Right lobe of liver (tissue), 6 donors: ENCODE measurements around the gene TRIM56. TPM values are rescaled to one million over a fixed set of nuclear protein-coding genes. Genes with fewer than 3 reads are reported as not detected.
"Not testable (repeated sequence)": the region's sequence is repeated elsewhere in the genome, so short reads cannot be mapped to it uniquely, and the experiment has no call there.

ENCODE experiments used
- ATAC-seq, 4 donors: fragments of 200-7000 bp; cut with Tn5 transposase; one replicate each; pipeline ENCODE4 v1.9.1; 2020; ENCODE audit warnings: mild to moderate bottlenecking in 4 of 4, moderate library complexity in 4 of 4
- DNase-seq, 3 donors: peaks; one replicate each; pipeline ENCODE4 v3.0.0-alpha.2; 2020
- H3K27ac ChIP-seq, 3 donors: fragments of 200-600 bp; one replicate each; pipeline ENCODE4 v1.8.0; 2022
- H3K27me3 ChIP-seq, 2 donors: fragments of 200-600 bp; one replicate each; pipeline ENCODE4 v1.8.0; 2022
- H3K36me3 ChIP-seq, 4 donors: fragments of 200-600 bp; sonication (generic) in 1 of 4; one replicate each; pipeline versions ENCODE4 v1.5.1 to v1.8.0; 2017 to 2022; ENCODE audit warnings: control low read depth in 1 of 4
- H3K4me1 ChIP-seq, 4 donors: fragments of 200-600 bp; sonication (generic) in 1 of 4; one replicate each; pipeline versions ENCODE4 v1.5.1 to v1.8.0; 2017 to 2022; ENCODE audit warnings: control low read depth in 1 of 4
- H3K4me3 ChIP-seq, 3 donors: fragments of 200-600 bp; one replicate each; pipeline ENCODE4 v1.8.0; 2022
- H3K9me3 ChIP-seq, 4 donors: fragments of 200-600 bp; sonication (generic) in 1 of 4; one replicate each; pipeline versions ENCODE4 v1.5.1 to v1.8.0; 2017 to 2022; ENCODE audit warnings: control low read depth in 1 of 4
- POLR2A ChIP-seq: fragments of 450-650 bp; IDR thresholded peaks from one replicate; pipeline ENCODE4 v1.6.1; 2017; ENCODE audit warnings: antibody characterized with exemption, mild to moderate bottlenecking
- WGBS: methylation state at CpG from one replicate; pipeline ENCODE4 v1.1.6; 2018; ENCODE audit warnings: low coverage, low lambda C conversion rate; ENCODE audit not compliant: insufficient coverage; ENCODE audit errors: missing lambda C conversion rate; 5-methylcytosine and 5-hydroxymethylcytosine counted together
- intact Hi-C, 2 donors: fragments of 100-400 bp; cut with DNase I; formaldehyde crosslinking; loops; one replicate each; pipeline versions ENCODE4 v1.11.2 to v1.14.1; 2022
- total RNA-seq, 6 experiments: library from RNA; depleted of rRNA in 2 of 6; stranded (reverse); fragments of >200 nt in 2 of 6; fragmentation: NEBNext Ultra II Directional in 3 of 6; extraction: Animal tissue kit (Norgen Biotek cat#: 25700) in 3 of 6; gene quantifications; one replicate each; pipeline versions ENCODE4 v1.1.0 to v1.2.4, GENCODE V29; 2016 to 2023
- TF ChIP-seq, protein P1 (sequence below), 4 donors: fragments of 200-600 bp in 3 of 4; fragments of 450-650 bp in 1 of 4; IDR thresholded peaks; one replicate each; pipeline versions ENCODE4 v1.5.1 to v1.8.0; 2016 to 2022; ENCODE audit warnings: antibody characterized with exemption in 4 of 4, mild to moderate bottlenecking in 2 of 4
- donor health status: DM: no; HTN: yes; CAD: no.
- donor health status: DM: no; HTN: no; CAD: no.
- donor health status: DM: no; HTN: no; CAD: no.
- donor health status: DM: no; HTN: yes; CAD: no.
- donor health status: DM: no; HTN: yes; CAD: no.

Gene TRIM56
- total RNA-seq, 6 experiments from 2014 or later, result 9.2 to 19.7 (median 17.6) TPM

DNA sequence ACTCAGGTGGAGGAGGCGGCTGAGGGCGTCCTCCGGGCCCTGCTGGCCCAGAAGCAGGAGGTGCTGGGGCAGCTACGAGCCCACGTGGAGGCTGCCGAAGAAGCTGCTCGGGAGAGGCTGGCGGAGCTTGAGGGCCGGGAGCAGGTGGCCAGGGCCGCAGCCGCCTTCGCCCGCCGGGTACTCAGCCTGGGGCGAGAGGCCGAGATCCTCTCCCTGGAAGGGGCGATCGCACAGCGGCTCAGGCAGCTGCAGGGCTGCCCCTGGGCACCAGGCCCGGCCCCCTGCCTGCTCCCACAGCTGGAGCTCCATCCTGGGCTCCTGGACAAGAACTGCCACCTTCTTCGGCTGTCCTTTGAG, 2.8 kb downstream of the TRIM56 start:
- WGBS, result no CpG with 5 or more reads among the region's 21 CpGs
- Histone ChIP-seq H3K4me3 (no peak overlapping the region), H3K9me3 (no peaks in the 10 kb centered on the region), H3K36me3 (peaks cover 0 to 19% (median 8%) of the 10 kb centered on the region in 4 donors), H3K27me3 (no peaks in the 10 kb centered on the region), H3K4me1 (peaks cover 0 to 18% (median 7%) of the 10 kb centered on the region in 4 donors), H3K27ac (no peak overlapping the region)
- ATAC-seq, result no peak
- TF ChIP-seq, protein P1, sequence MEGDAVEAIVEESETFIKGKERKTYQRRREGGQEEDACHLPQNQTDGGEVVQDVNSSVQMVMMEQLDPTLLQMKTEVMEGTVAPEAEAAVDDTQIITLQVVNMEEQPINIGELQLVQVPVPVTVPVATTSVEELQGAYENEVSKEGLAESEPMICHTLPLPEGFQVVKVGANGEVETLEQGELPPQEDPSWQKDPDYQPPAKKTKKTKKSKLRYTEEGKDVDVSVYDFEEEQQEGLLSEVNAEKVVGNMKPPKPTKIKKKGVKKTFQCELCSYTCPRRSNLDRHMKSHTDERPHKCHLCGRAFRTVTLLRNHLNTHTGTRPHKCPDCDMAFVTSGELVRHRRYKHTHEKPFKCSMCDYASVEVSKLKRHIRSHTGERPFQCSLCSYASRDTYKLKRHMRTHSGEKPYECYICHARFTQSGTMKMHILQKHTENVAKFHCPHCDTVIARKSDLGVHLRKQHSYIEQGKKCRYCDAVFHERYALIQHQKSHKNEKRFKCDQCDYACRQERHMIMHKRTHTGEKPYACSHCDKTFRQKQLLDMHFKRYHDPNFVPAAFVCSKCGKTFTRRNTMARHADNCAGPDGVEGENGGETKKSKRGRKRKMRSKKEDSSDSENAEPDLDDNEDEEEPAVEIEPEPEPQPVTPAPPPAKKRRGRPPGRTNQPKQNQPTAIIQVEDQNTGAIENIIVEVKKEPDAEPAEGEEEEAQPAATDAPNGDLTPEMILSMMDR (IDR thresholded peaks at IDR 0.05), result no peak
- TF ChIP-seq POLR2A, result no peak
- no peak for DNase-seq
- intact Hi-C loops, result no loop called here

DNA sequence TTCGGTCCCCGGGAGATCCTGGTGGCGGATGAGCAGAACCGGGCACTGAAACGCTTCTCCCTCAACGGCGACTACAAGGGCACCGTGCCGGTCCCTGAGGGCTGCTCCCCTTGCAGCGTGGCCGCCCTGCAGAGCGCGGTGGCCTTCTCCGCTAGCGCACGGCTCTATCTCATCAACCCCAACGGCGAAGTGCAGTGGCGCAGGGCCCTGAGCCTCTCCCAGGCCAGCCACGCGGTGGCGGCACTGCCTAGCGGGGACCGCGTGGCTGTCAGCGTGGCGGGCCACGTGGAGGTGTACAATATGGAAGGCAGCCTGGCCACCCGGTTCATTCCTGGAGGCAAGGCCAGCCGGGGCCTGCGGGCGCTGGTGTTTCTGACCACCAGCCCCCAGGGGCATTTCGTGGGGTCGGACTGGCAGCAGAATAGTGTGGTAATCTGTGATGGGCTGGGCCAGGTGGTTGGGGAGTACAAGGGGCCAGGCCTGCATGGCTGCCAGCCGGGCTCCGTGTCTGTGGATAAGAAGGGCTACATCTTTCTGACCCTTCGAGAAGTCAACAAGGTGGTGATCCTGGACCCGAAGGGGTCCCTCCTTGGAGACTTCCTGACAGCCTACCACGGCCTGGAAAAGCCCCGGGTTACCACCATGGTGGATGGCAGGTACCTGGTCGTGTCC, 3.7 kb downstream of the TRIM56 start:
- WGBS, result 95% methylated on average over 11 of the region's 41 CpGs
- Histone ChIP-seq H3K4me3 (no peak overlapping the region), H3K27me3 (no peaks in the 10 kb centered on the region), H3K27ac (no peak overlapping the region), H3K9me3 (no peaks in the 10 kb centered on the region), H3K4me1 (peaks cover 0 to 18% (median 7%) of the 10 kb centered on the region in 4 donors), H3K36me3 (peaks cover 0 to 19% (median 8%) of the 10 kb centered on the region in 4 donors)
- DNase-seq (no peak), ATAC-seq (no peak)
- intact Hi-C loops, result no loop called here
- TF ChIP-seq, protein P1 (IDR thresholded peaks at IDR 0.05), result no peak
- TF ChIP-seq POLR2A, result no peak

DNA sequence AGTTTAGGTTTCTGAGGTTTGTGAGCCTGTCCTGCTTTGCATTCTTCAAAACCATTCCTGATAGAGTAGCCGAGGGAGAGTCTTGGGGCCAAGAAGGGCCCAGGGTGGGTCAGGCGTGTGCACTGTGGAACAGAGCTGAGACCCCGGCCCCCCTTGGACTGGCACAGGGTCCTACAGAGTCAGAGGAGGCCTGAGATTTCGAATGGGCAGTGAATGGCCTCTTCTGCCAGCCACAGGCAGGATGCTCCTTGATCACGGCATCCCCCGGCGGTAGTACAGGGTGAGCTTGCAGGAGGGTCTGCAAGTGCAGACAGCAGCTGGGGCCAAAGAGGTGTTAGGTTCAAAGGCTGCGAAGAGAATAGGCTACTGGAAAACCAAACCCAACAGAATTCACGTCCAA, 4.6 kb downstream of the TRIM56 start:
- 88% methylated on average over 2 of the region's 9 CpGs for WGBS
- DNase-seq (no peak), ATAC-seq (no peak)
- Histone ChIP-seq H3K36me3 (peaks cover 0 to 19% (median 8%) of the 10 kb centered on the region in 4 donors), H3K9me3 (no peaks in the 10 kb centered on the region), H3K27me3 (no peaks in the 10 kb centered on the region), H3K4me3 (no peak overlapping the region), H3K4me1 (peaks cover 0 to 19% (median 6%) of the 10 kb centered on the region in 4 donors), H3K27ac (no peak overlapping the region)
- TF ChIP-seq, protein P1 (IDR thresholded peaks at IDR 0.05), result no peak
- TF ChIP-seq POLR2A, result no peak
- intact Hi-C loops, result no loop called here

DNA sequence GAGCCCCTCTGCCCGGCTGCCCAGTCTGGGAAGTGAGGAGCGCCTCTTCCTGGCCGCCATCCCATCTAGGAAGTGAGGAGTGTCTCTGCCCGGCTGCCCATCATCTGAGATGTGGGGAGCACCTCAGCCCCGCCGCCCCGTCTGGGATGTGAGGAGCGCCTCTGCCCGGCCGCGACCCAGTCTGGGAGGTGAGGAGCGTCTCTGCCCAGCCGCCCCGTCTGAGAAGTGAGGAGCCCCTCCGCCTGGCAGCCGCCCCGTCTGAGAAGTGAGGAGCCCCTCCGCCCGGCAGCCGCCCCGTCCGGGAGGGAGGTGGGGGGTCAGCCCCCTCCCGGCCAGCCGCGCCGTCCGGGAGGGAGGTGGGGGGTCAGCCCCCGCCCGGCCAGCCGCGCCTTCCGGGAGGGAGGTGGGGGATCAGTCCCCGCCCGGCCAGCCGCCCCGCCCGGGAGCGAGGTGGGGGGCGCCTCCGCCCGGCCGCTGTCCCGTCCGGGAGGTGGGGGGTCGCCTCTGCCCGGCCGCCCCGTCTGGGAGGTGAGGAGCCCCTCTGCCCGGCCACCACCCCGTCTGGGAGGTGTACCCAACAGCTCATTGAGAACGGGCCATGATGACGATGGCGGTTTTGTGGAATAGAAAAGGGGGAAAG, 7.1 kb downstream of the TRIM56 start:
- H3K27ac ChIP-seq, H3K4me3 ChIP-seq, H3K27me3 ChIP-seq, ATAC-seq, intact Hi-C loops, H3K9me3 ChIP-seq, DNase-seq: not testable (repeated sequence)
- H3K36me3 ChIP-seq, result peaks cover 0 to 15% (median 8%) of the 10 kb centered on the region in 4 donors
- H3K4me1 ChIP-seq, result peaks cover 0 to 24% (median 13%) of the 10 kb centered on the region in 4 donors
- 93% methylated on average over 13 of the region's 53 CpGs for WGBS

DNA sequence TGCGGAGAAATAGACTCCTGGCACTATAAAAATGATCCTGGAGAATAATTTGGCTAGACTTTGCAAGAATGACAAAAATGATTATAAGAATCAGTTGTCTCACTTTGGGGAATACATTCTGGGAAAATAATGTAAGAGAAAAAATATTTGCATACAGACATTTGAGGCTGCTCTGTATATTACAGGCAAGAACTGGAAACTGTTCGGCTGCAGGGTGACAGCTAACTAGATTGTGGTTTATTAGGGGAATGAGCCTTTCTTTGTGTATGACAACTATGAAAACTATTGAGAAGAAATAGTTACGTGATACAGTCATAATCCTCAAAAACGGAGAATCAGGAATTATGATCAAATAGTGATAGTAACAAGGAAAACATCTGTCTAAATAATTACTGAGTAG, 8.6 kb downstream of the TRIM56 start:
- Histone ChIP-seq H3K36me3 (peaks cover 0 to 3% (median under 1%) of the 10 kb centered on the region in 4 donors), H3K4me3 (no peak overlapping the region), H3K4me1 (peaks cover 0 to 24% (median 13%) of the 10 kb centered on the region in 4 donors), H3K27me3 (no peaks in the 10 kb centered on the region), H3K27ac (no peak overlapping the region), H3K9me3 (no peaks in the 10 kb centered on the region)
- TF ChIP-seq POLR2A, result no peak
- TF ChIP-seq, protein P1 (IDR thresholded peaks at IDR 0.05), result no peak
- WGBS, result 66% methylated on average over 4 of the region's 4 CpGs
- peak in 1 of 3 donors; percentile 7 for DNase-seq
- intact Hi-C loops, result no loop called here
- no peak for ATAC-seq
